ENCODE data around the gene MORC1.

Gene MORC1

DNA sequence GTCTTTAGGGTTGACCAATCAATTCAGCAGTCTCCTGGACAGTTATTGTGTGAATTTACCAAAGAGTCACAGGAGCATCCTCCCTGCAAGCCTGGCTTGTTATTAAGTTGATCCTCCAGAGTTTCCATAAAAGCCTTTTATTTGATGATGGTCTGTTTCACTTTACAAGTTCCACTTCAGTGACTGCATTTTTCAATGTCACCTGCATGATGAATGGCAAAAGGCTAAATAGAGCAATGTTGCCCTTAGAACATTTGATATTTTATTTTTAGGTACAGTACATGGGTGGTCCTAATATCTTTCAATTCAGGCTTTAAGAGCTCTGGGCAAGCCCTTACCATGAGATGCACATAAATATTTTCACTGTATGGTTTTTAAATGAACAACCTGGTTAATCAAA, 186.9 kb downstream of the MORC1 start:
- no peak for DNase-seq

GRCh38 chr3:108918866-108919265, 199.1 kb downstream of the MORC1 start:
- DNase-seq, result no peak

GRCh38 chr3:108914774-108915641, 202.9 kb downstream of the MORC1 start:
- no peak for DNase-seq

- no peak for DNase-seq
Observed at GRCh38 chr3:108909799-108910198, 208.1 kb downstream of the MORC1 start.
